HG02884 (cell line): ENCODE data around the gene SRCAP.
A peak's percentile ranks its signal among the peaks of the same experiment; 100 is the strongest.
"Not testable (repeated sequence)": the region's sequence is repeated elsewhere in the genome, so short reads cannot be mapped to it uniquely, and the experiment has no call there.

Experiments
- ATAC-seq: cut with Tn5 transposase; IDR thresholded peaks from one replicate; pipeline ENCODE4 v1.9.1; 2021; ENCODE audit warnings: mild to moderate bottlenecking, moderate library complexity; ENCODE audit not compliant: unreplicated experiment

Gene SRCAP

GRCh38 chr16:30697264-30698138 lies 1.5 kb upstream of the SRCAP start:
- peak; percentile 74 for ATAC-seq

DNA sequence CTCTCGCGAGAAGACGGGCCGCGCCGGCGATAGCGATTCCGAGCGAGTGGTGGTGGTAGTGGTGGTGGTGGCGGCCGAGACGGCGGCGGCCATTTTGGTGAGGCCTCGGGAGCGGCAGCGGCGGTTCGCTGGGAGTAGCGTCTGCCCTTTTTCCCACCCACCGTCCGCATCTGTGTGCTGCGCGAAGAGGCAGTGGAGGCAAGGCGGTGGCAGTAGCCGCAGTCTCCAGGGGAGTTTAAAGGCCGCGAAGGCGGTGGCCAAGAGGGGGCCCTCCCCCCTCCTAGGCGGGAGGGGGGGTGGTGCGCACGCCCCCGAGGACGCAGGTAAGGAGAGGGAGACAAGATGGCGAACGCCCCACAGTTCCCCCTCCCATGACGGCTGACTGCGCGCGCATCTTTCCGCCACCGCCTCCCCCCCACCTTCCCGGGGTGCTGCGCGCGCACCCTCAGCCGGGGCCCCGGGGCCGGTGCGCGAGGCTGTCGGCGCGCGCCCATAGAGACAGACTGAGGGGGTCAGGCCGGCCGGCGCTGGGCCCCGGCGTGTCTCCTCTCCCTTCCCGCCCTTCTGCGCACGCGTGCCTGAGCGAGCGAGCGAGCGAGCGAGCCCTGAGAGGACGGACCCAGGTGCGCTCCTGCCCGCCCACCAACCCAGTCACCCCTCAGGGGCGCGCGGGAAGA lies 694 bp upstream of the SRCAP start:
- ATAC-seq = peak; percentile 46

GRCh38 chr16:30699615-30700099 lies 686 bp downstream of the SRCAP start:
- no peak for ATAC-seq

DNA sequence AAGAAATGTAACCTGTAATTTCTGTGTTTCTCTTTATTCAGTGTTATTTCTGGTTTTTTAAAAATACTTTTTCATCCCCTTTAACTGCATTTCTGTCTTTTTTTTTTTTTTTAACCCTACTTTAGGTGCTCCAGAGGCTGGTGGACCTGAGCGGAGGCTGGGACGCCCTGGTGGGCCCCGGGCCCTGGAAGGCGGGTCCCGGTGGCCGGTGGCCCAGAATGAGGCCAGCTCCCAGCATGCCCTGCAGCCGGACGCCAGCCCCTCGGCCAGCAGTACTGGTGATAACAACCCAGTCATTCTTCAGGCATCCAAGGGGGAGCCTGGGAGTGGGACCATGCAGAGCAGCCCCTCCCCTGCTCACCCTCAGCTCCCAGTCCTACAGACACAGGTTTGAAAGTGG lies 1.5 kb downstream of the SRCAP start:
- ATAC-seq = no peak

- no peak for ATAC-seq
Observed at GRCh38 chr16:30700971-30701370, 2.0 kb downstream of the SRCAP start.

DNA sequence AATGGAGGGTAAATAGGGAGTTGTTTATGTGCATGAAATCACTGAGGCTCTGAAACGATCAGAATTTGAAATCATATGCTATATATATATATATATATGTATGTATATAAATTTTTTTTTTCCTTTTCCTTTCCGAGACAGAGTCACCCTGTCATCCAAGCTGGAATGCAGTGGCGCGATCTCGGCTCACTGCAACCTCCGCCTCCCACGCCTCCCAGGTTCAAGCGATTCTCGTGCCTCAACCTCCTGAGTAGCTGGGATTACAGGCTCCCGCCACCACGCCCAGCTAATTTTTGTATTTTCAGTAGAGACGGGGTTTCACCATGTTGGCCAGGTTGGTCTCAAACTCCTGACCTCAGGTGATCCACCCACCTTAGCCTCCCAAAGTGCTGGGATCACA lies 4.1 kb downstream of the SRCAP start:
- not testable (repeated sequence) for ATAC-seq

DNA sequence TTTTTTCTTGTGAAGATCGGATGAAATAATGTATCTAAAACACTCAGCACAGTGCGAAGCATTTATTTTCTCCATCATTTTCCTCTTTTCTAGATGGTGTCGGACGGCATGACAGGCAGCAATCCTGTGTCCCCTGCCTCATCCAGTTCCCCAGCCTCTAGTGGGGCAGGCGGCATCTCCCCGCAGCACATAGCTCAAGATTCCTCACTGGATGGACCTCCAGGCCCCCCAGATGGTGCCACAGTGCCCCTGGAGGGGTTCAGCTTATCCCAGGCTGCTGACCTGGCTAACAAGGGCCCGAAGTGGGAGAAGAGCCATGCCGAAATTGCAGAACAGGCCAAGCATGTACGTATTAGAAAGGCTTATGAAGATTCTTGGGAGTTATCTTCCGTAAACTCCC lies 5.0 kb downstream of the SRCAP start:
- no peak for ATAC-seq

GRCh38 chr16:30706046-30706445 lies 7.1 kb downstream of the SRCAP start:
- ATAC-seq = no peak

- no peak for ATAC-seq
Observed at GRCh38 chr16:30710971-30711370, 12.0 kb downstream of the SRCAP start.

DNA sequence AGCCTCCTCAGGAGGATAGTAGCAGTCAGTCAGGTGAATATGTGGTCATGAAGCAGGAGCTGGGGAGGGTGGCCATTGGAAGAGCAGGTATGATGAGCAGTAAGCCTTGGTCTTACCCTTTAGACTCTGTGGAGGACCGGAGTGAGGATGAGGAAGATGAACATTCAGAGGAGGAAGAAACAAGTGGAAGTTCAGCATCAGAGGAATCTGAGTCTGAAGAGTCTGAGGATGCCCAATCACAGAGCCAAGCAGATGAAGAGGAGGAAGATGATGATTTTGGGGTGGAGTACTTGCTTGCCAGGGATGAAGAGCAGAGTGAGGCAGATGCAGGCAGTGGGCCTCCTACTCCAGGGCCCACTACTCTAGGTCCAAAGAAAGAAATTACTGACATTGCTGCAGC lies 12.7 kb downstream of the SRCAP start:
- ATAC-seq = no peak

GRCh38 chr16:30715750-30716445 lies 16.9 kb downstream of the SRCAP start:
- no peak for ATAC-seq

DNA sequence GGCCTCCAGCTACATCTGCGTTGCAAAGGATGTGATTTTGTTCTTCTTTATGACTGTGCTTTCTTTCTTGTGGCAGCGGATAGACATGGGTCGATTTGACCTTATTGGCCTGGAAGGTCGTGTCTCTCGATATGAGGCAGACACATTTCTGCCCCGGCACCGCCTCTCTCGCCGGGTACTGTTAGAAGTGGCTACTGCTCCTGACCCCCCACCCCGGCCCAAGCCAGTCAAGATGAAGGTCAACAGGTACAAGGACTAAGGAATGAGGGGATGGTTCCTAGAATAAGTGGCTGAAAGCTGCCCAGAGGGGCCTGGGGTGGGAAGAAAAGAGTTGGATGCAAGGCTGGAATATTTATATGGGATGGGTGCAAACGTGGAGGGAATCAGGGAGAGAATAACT lies 21.1 kb downstream of the SRCAP start:
- no peak for ATAC-seq

GRCh38 chr16:30720694-30721093 lies 21.7 kb downstream of the SRCAP start:
- no peak for ATAC-seq

GRCh38 chr16:30721167-30721566 lies 22.2 kb downstream of the SRCAP start:
- no peak for ATAC-seq

DNA sequence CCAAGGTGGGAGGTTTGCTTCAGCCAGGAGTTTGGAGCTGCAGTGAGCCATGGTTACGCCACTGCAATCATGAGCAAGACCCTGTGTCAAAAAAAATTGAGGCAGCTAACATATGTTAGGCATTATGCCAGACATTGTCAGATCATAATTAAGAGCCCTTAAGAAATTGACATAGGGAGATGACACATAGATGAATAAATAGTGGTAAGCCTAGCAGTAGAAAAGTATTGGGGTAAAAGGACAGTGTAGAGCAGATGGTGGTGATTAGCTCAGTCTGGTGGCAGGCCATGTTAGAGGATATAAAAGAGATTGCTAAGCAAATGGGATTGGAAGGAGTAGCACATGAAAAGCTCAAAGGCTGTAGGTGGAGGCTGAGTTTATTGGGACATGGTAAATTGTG lies 22.6 kb downstream of the SRCAP start:
- no peak for ATAC-seq

- ATAC-seq = no peak
Observed at GRCh38 chr16:30722443-30722842, 23.5 kb downstream of the SRCAP start.

GRCh38 chr16:30722916-30723315 lies 23.9 kb downstream of the SRCAP start:
- ATAC-seq = no peak

DNA sequence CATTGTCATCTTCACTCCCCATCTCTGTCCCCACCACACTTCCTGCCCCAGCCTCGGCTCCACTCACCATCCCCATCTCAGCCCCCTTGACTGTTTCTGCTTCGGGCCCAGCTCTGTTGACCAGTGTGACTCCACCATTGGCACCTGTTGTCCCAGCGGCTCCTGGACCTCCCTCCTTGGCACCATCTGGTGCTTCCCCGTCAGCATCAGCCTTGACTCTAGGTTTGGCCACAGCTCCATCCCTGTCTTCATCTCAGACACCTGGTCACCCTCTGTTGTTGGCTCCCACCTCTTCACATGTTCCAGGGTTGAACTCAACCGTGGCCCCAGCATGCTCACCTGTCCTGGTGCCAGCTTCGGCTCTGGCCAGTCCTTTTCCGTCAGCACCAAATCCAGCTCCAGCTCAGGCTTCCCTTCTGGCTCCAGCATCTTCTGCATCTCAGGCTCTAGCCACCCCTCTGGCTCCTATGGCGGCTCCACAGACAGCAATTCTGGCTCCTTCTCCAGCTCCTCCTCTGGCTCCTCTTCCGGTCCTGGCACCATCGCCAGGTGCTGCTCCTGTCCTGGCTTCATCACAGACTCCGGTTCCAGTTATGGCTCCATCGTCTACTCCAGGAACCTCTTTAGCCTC lies 24.9 kb downstream of the SRCAP start:
- ATAC-seq = no peak

DNA sequence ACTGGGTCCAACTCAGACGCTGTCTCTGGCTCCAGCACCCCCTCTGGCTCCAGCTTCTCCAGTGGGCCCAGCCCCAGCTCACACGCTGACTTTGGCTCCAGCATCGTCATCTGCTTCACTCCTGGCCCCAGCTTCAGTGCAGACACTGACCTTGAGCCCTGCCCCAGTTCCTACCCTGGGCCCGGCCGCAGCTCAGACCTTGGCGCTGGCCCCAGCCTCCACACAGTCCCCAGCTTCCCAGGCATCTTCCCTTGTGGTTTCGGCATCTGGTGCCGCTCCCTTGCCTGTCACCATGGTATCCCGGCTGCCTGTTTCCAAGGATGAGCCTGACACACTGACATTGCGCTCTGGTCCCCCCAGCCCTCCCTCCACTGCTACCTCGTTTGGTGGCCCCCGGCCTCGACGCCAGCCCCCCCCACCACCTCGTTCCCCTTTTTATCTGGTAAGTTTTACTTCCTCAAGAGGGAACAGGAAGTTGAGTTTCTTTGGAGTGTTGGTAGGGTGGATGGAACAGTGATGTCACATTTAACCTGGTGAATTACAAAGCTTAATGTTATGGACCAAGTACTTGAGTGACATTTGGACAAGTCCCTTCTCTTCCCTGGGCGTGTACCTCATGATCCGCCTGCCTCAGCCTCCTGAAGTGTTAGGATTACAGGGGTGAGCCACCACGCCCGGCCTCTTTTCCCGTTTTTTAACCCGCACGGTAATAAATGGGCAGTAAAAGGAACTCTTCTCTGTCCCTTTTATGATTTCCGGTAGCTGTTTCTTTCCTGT lies 25.9 kb downstream of the SRCAP start:
- ATAC-seq = no peak

- no peak for ATAC-seq
Observed at GRCh38 chr16:30725418-30725792, 26.4 kb downstream of the SRCAP start.
